Suppressor macrophage treated with lipopolysaccharide for 1 hour (primary cell): ENCODE results near the gene DNAJC8.

Source experiments
- DNase-seq, 3 donors: peaks; one replicate each; pipeline ENCODE4 v3.0.0-alpha.2; 2020 to 2022

DNAJC8 gene

DNA sequence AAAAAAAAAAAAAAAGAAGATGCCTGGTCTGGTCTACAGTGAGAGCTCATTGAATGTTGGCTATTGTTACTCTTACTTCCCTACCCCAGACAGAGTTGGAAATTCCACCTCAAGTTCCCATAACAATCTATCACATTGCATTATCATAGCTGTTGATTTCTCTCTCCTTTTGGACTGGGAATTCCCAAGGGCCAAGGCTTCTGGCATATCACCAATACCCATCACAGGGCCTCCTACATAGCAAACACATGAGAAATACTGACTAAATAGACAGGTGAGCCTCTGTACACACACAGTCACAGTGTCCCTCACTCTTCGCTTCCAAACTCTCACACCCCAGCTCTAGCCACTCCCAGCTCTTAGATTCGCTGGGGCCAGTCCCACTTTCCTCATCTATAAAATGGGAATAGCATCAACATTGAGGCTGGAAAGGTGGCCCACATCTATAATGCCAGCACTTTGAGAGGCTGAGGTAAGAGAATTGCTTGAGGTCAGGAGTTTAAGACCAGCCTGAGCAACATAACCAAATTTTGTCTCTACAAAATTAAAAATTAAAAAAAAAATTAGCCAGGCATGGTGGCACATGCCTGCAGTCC, 62.7 kb downstream of the DNAJC8 start:
- peak; percentile 87 to 96 (median 93) for DNase-seq

DNA sequence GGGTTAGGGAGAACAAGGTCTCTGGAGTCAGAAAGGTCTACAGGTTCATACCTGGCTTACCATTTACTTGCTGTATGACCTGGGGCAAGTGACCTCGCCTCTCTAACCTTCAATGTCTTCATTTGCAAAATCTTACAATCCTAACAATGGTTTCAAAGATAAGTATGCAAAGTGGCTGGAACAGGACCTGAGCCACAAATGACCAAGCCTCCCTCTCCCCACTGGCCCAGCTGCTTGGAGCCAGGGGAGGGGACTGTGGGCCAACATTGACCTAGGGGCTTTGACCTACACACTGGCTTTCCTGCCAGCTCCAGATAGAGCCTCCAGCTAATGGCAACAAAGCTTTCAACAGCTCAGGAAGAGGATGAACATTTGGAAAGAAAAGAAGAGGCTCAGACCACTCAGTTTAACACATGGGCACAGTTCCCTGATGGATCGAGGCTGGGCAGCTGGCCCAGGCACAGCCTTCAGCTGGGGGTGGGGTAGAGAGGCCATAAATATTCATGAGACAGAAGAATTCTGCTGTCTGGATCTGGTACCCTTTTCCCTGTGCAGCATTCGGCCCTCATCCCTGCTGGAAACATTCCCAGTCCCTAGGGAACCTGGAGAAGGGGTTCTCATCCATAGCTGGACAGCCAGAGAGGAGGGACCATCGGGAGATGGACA, 69.2 kb downstream of the DNAJC8 start:
- no peak for DNase-seq

DNA sequence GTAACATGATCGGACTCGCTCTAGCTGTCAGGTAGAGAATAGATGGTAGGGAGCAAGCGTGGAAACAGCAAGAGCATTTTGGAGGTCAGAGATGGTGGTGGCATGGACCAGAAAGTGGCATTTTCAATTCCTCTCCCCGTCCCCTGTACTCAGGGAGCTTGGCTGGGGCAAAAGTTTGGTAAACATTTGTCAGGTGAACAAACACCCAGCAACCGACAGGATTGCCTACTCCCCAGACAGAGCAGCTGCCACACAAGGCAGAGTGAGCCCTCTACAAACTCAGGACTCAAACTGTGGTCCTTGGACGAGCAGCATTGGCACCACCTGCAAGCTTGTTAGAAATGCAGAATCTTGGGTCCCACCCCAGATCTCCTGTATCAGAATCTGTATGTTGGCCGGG, 70.7 kb downstream of the DNAJC8 start:
- no peak for DNase-seq

DNA sequence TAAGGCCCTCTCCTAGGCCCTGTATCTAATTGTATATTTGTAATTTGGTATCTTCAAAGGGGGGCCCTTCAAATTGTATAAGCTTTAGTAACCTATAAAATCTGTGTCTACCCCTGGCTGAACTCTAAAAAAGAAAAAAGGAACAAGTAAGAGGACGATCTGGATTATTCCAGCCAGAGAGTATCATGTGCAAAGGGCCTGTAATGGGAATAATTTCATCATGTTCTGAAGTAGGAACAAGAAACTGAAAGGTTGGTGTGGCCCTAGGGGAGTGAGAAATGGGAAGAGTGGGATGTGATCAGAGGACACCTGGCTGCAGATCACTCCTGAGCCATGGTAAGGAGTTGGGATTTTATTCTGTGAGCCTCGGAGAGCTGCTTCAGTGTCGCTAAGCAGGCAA, 71.1 kb downstream of the DNAJC8 start:
- peak; percentile 56 to 78 (median 63) for DNase-seq

DNA sequence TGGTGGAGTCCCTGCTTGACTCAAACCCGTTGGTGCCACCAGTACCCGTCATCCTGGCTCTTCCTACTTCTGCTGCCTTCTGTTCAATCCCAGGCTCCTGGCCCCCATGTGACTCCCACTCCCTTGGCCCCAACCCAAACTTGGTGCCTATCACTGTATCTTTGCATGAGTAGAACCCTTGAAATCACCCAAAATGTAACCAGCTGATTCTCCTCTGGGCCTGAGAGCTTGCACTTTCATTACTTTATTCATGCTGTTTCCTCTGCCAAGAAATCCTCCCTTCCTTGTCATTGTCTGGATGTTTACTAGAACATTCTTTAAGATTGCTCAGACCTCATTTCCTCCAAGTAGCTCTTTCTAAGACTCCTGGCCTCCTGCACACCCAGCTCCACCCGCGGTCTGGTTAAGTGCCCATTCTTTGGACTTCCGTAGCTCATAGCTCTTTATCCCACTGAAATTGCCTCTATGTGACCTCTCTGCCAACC, 72.0 kb downstream of the DNAJC8 start:
- DNase-seq = peak in 2 of 3 donors; percentile 55 to 59

DNA sequence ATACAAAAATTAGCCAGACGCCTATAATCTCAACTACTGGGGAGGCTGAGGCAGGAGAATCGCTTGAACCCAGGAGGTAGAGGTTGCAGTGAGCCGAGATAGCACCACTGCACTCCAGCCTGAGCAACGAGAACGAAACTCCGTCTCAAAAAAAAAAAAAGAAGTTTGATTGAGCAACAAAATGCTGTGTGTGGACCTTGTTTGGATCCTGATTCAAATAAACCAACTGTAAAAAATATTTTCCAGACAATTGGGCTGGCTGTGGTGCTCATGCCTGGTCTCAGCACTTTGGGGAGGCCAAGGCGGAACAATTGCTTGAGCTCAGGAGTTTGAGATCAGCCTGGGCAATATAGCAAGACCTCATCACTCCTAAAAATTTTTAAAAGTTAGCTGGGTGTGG, 73.1 kb downstream of the DNAJC8 start:
- DNase-seq = peak; percentile 42 to 67 (median 66)

DNA sequence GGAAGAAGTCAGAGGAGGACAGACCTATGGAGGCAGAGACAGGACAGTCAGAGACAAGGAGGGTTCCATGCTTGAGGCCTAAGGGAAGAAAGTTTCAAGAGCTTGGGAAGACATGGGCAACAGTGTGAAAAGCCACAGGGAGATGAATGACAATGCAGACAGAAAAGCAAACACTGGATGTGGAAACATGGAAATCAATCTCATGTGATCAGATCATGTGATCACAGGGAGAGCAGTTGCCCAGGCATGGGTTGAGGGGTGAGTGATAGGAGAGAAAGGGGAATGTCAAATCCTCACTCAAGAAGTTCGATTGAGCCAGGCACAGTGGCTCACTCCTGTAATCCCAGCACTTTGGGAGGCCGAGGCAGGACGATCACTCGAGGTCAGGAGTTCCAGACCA, 73.6 kb downstream of the DNAJC8 start:
- DNase-seq = peak in 2 of 3 donors; percentile 44 to 53

DNA sequence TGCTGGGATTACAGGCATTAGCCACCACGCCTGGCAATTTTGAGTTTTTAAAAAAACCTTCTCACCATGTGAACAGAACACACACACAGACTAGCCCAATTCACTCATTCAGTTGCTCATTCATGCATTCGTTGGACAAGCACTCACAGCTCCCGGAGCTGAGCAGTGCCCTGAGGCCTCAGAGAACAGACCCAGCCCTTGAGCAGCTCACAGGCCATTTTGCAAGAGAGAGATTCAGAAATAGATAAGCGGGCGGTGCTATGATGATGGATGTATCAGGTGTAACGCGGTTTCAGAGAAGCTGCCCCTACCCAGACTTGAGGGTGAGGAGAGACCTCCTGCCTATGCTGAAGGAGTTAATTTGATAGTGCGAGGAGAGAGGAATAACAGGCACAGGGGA, 74.9 kb downstream of the DNAJC8 start:
- DNase-seq = no peak

DNA sequence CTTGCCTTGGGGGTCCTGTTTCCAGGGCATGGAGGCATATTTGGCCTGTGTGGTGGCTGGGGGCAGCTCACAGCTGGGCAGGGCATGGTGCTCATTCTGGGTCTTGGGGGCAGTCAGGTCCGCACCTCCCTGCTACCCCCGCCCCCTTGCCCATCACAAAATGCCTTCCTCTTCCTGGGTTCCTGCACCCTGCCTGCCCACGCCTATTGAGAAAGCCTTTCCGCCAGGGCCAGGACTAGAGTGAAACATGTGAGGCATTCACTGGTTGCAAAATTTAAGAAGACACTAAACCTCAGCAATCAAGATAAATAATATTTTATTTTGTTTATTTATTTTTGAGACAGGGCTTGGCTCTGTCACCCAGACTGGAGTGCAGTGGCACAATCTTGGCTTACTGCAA, 76.0 kb downstream of the DNAJC8 start:
- DNase-seq = peak; percentile 92 to 93 (median 92)

DNA sequence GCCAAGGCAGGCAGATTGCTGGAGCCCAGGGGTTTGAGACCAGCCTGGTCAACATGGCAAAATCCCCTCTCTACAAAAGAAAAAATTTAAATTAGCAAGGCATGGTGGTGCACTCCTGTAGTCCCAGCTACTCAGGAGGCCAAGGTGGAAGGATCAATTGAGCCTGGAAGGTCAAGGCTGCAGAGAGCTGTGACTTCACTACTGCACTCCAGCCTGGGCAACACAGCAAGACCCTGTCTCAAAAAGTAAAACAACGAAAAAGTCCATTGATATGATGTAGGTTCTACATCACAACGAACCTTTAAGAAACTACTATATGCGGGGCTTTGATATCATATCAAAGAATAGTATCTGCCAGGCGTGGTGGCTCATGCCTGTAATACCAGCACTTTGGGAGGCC, 77.2 kb downstream of the DNAJC8 start:
- DNase-seq = no peak

DNA sequence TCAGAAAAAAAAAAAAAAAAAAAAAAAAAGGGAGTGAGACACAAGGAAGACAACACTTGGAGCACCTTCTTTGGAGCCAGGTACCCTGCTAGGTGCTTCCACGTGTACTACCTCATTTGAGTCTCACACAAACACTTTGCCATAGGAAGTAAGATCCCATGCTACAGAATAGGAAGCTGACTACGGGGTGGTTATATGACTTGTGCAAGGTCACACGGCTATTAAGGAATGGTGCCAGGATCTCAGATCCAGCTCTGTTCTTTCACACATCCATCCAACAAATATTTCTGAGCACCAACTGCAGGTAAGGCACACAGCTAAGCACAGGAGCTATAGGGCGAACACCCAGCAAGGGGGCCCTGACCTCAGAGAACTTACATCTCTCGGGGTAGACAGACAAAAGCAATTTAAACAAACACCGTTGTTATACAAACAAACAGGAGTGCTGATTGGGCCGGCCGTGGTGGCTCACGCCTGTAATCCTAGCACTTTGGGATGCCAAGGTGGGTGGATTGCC, 78.7 kb downstream of the DNAJC8 start:
- peak in 1 of 3 donors; percentile 45 for DNase-seq
